ENCODE results near the gene KLK2. TPM values are rescaled to one million over a fixed set of nuclear protein-coding genes. Genes with fewer than 3 reads are reported as not detected.

The KLK2 gene
- total RNA-seq, 1 experiment from 2014 or later: not detected

DNA sequence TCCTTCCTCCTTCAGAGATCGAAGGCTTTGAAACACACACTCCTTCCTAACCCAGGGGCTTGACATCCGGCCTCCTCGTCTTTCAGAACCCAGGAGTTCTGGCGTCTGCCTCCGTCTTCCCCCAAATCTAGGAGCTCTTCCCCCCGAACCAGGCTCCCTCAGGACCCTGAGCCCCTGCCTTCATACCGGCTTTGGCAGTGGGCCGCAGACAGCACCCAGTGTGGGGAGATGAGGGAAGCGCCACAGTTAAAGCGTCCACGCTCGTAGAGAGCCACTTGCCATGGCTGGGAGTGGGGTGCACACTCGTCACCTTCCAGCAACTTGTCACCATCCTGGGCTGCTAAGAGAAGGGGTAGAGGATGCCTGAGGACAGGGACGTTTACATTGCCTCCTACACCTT, 45.8 kb upstream of the KLK2 start:
- Histone ChIP-seq H3K36me3 (ENCODE audit: control insufficient read depth, insufficient read depth, low read length) (no peaks in the 10 kb centered on the region), H3K9me3 (ENCODE audit: control insufficient read depth, insufficient read depth, low read depth, low read length) (no peaks in the 10 kb centered on the region), H3K27me3 (ENCODE audit: control insufficient read depth, insufficient read depth, low read length) (no peaks in the 10 kb centered on the region), H3K4me3 (ENCODE audit: low read depth in 2 of 2, low read length in 2 of 2) (no peak overlapping the region), H3K4me1 (ENCODE audit: control insufficient read depth, insufficient read depth, low read length) (no peaks in the 10 kb centered on the region), H3K27ac (ENCODE audit: low read length) (no peak overlapping the region)
- ATAC-seq (no peak), DNase-seq (ENCODE audit: low read depth, low spot score) (no peak)
- in situ Hi-C loops (cut with HindIII; ENCODE audit: low pct_unique_long_range_greater_than_20kb, low sequenced_read_pairs) (no loop called here), intact Hi-C loops (cut with micrococcal nuclease; ENCODE audit: unreplicated experiment) (no loop called here)
- ChIA-PET CTCF (no interaction called here), POLR2A (no interaction called here)
- TF ChIP-seq SIN3A (IDR thresholded peaks at IDR 0.05; ENCODE audit: borderline replicate concordance, insufficient read depth, low read depth, low read length) (no peak), POLR2AphosphoS5 (IDR thresholded peaks at IDR 0.05; ENCODE audit: low read depth, low read length) (no peak), REST (IDR thresholded peaks at IDR 0.05; ENCODE audit: insufficient read depth in 1 of 2, low read depth in 2 of 2, low read length in 1 of 2) (no peak), CTCF (IDR thresholded peaks at IDR 0.05) (no peak)
- no TSS peak for BruUV-seq (replicated peaks)

GRCh38 chr19:50829801-50830200, 43.4 kb upstream of the KLK2 start:
- Histone ChIP-seq H3K27me3 (ENCODE audit: control insufficient read depth, insufficient read depth, low read length) (no peaks in the 10 kb centered on the region), H3K27ac (ENCODE audit: low read length) (no peak overlapping the region), H3K4me1 (ENCODE audit: control insufficient read depth, insufficient read depth, low read length) (no peaks in the 10 kb centered on the region), H3K36me3 (ENCODE audit: control insufficient read depth, insufficient read depth, low read length) (no peaks in the 10 kb centered on the region), H3K4me3 (ENCODE audit: low read depth in 2 of 2, low read length in 2 of 2) (no peak overlapping the region), H3K9me3 (ENCODE audit: control insufficient read depth, insufficient read depth, low read depth, low read length) (no peaks in the 10 kb centered on the region)
- BruUV-seq (replicated peaks): no TSS peak
- no peak for ATAC-seq
- in situ Hi-C loops (cut with HindIII; ENCODE audit: low pct_unique_long_range_greater_than_20kb, low sequenced_read_pairs) (no loop called here), intact Hi-C loops (cut with micrococcal nuclease; ENCODE audit: unreplicated experiment) (no loop called here)
- POLR2A ChIA-PET: no interaction called here
- DNase-seq (ENCODE audit: low read depth, low spot score): no peak
- TF ChIP-seq REST (IDR thresholded peaks at IDR 0.05; ENCODE audit: insufficient read depth in 1 of 2, low read depth in 2 of 2, low read length in 1 of 2) (no peak), POLR2AphosphoS5 (IDR thresholded peaks at IDR 0.05; ENCODE audit: low read depth, low read length) (no peak), CTCF (IDR thresholded peaks at IDR 0.05) (no peak), SIN3A (IDR thresholded peaks at IDR 0.05; ENCODE audit: borderline replicate concordance, insufficient read depth, low read depth, low read length) (no peak), TCF7L2 (IDR thresholded peaks at IDR 0.05; ENCODE audit: low read depth, low read length) (no peak)
- CTCF ChIA-PET: no interaction called here

Data from Panc1 (cell line).